ENCODE measurements around the gene PDGFRB.

Gene PDGFRB

GRCh38 chr5:150064681-150065220 lies 90.9 kb downstream of the PDGFRB start:
- H3K27me3 ChIP-seq (ENCODE audit: control insufficient read depth, low read length) = peaks cover 12% of the 10 kb centered on the region; the same call in 1 of the 2 replicates
- H3K79me2 ChIP-seq (ENCODE audit: control insufficient read depth, low read length) = no peaks in the 10 kb centered on the region
- H3F3A ChIP-seq (ENCODE audit: control insufficient read depth, insufficient read depth) = no peaks in the 10 kb centered on the region
- no peak overlapping the region for H3K4me3 ChIP-seq (ENCODE audit: low read length)
- H3K36me3 ChIP-seq (ENCODE audit: control insufficient read depth, low read length) = no peaks in the 10 kb centered on the region
- H3K27ac ChIP-seq (ENCODE audit: low read depth, low read length) = no peak overlapping the region
- H3K4me2 ChIP-seq (ENCODE audit: low read length) = no peak overlapping the region
- H3K4me1 ChIP-seq (ENCODE audit: control insufficient read depth, low read length) = no peaks in the 10 kb centered on the region
- H4K20me1 ChIP-seq (ENCODE audit: control insufficient read depth, insufficient read depth, low read depth, low read length) = no peaks in the 10 kb centered on the region
- no peaks in the 10 kb centered on the region for H3K9me3 ChIP-seq (ENCODE audit: control insufficient read depth, insufficient read depth, low read length)
- no peaks in the 10 kb centered on the region for H3K9me2 ChIP-seq (replicated peaks; ENCODE audit: control insufficient read depth, low read length)
- no peak for TF ChIP-seq EZH2phosphoT487 (IDR thresholded peaks at IDR 0.05; ENCODE audit: borderline replicate concordance, low read length)
- no peak for TF ChIP-seq CTCF (IDR thresholded peaks at IDR 0.05; ENCODE audit: low read depth, low read length, poor library complexity, severe bottlenecking)
